Embryonic facial prominence (tissue), 1 donor: ENCODE data around the gene MREG.
"Not testable (repeated sequence)": the region's sequence is repeated elsewhere in the genome, so short reads cannot be mapped to it uniquely, and the experiment has no call there.

Source experiments
- DNase-seq: peaks from one replicate; pipeline ENCODE4 v3.0.0-alpha.2; 2016; ENCODE audit errors: extremely low spot score

Gene MREG

DNA sequence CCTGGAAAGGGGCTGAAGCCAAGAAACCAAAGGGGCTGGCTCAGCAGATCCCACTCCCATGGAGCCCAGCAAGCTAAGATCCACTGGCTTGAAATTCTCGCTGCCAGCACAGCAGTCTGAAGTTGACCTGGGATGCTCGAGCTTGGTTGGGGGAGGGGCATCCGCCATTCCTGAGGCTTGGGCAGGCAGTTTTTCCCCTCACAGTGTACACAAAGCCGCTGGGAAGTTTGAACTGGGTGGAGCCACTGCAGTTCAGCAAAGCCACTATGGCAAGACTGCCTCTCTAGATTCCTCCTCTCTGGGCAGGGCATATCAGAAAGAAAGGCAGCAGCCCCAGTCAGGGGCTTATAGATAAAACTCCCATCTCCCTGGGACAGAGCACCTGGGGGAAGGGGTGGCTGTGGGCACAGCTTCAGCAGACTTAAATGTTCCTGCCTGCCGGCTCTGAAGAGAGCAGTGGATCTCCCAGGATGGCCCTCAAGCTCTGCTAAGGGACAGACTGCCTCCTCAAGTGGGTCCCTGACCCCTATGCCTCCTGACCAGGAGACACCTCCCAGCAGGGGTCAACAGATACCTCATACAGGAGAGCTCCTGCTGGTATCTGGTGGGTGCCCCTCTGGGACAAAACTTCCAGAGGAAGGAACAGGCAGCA lies 24.7 kb downstream of the MREG start:
- not testable (repeated sequence) for DNase-seq

- DNase-seq = no peak
Observed at GRCh38 chr2:215985257-215985656, 28.1 kb downstream of the MREG start.

GRCh38 chr2:215984661-215985060 lies 28.7 kb downstream of the MREG start:
- no peak for DNase-seq

- DNase-seq = no peak
Observed at GRCh38 chr2:215983581-215984351, 29.6 kb downstream of the MREG start.

DNA sequence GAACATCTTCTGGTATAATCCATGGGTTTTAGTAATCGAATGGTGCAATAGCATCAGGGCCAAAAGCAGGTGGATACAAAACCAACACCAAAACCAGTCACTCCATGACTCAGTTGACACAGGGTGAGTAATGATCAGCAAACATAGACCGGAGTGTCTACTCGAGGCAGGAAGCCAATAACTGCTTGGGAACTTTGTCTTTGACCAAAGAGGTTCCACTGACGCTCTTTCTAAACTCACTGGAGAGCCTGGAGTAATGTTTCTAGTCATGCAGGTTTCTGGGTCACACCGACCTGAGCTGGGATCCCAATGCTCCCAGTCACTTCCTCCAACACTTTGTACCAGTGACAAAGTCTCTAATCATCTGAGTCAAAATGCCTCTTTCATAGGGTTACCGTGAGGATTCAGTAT lies 30.9 kb downstream of the MREG start:
- DNase-seq = no peak

DNA sequence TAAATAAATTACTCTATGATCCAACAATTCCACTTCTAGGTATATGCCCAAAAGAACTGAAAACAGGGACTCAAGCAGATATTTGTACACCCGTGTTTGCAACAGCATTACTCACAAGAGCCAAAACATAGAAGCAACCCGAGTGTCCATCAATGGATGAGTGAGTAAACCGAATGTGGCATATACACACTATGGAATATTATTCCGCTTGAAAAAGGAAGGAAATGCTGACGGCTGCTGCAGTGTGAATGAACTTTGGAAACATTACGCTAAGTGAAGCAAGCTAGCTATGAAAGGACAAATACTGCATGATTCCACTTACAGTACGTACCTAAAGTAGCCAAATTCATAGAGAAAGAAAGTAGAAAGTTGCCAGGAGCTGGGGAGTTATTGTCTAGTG lies 32.2 kb downstream of the MREG start:
- DNase-seq = no peak

- no peak for DNase-seq
Observed at GRCh38 chr2:215979620-215980019, 33.7 kb downstream of the MREG start.

DNA sequence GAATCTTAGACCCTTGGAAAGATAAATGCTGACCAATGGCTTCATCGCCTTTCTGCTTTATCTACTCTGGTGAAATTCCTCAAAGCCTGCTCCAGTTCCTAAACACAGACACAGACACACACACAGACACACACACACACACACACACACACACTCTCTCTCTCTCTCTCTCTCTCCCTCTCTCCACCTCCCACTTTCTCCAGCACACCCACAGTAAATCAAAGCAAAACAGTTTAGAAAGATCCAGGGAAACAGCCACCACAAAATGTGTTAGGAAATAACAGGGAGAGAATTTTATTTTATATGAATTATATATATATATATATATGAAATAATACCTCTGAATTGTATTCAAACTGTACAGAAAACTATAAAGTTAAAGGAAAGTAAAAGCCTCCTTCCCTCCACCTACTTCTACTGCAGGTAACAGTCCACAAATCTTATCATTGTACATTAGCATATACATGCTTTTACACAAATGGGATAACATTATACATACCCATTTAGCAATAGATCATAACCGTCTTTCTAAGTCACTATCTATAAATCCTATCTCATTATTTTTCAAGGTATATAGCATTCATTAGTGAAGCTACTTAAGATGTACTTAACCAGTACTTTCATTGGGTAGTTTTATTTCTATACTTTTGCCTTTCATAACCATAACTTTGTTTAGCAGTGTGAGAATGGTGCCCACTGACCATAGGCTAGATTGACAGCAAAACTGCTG lies 38.5 kb downstream of the MREG start:
- no peak for DNase-seq

DNA sequence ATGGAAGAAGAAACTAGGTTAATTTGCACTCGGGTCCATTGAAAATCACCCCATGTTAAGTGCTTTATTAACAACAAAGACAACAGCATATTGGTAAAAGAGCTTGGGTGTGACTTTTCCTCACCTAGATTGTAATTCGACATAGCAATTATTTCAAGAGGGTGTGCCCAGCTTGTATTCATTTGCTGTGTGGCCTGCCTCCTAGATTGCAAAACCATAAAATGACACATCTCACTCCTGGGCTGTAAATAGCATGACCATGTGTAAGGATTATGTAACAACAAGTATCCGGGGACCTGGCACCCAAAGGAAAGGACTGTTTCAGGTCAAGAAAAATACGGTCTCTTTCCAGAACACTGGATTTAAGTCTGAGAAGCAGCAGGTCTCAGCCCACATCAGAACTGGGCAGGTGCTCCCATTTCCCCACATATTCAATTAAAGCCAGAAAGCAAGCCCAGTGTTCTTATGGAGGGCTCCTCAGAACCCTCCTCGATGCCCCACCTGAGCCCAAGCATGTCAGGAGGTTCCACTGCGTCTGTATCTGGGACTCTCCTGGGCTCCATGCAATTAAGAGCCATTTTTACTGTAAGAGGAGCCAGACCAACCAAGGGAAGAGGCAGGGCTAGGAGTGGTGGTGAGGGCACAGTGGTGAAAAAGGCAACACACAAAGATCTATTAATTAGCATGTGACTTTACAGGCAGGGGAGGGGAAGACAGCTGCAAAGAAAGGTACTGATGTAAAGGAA lies 39.2 kb downstream of the MREG start:
- DNase-seq = no peak

GRCh38 chr2:215973145-215973792 lies 40.1 kb downstream of the MREG start:
- DNase-seq = no peak

DNA sequence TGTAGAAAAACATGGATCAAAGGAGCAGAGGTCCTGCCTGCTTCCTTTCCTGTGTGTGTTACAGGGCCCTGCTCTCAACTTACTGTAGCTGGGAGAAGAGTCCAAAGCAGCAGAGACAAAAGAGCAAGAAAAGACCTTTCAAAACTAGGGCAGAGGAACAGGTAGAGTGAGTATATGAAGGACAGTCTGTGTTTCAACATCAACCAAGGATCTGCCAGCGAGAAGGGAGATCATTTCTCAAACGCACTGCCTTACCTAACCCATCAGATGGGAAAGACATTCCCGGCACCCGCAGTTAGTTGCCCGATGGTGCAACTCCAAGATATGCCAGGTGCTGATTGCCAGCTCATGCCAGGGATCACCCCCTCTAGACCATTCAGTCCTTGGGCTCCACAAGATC lies 41.7 kb downstream of the MREG start:
- DNase-seq = no peak

GRCh38 chr2:215970894-215971293 lies 42.5 kb downstream of the MREG start:
- not testable (repeated sequence) for DNase-seq

DNA sequence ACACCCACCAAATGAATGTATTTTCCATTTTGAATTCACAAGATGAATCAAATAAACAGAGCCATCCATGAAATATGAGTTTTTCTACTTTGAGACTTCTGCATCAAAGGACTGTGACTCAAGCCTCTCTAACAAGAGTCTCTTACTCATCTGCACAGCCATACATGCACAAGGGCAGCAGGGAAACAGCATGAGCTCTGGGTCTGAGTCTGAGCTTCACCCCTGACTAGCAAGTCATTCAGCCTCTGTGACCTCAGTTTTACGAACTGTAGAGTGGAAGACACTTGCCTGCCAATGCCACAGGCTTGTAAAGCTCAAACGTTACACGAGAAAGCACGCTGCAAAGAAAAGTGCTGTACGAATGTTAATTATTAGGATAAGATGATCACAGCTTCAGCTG lies 42.9 kb downstream of the MREG start:
- no peak for DNase-seq

- DNase-seq = no peak
Observed at GRCh38 chr2:215969131-215969841, 44.1 kb downstream of the MREG start.

- DNase-seq = no peak
Observed at GRCh38 chr2:215968499-215968898, 44.9 kb downstream of the MREG start.

DNA sequence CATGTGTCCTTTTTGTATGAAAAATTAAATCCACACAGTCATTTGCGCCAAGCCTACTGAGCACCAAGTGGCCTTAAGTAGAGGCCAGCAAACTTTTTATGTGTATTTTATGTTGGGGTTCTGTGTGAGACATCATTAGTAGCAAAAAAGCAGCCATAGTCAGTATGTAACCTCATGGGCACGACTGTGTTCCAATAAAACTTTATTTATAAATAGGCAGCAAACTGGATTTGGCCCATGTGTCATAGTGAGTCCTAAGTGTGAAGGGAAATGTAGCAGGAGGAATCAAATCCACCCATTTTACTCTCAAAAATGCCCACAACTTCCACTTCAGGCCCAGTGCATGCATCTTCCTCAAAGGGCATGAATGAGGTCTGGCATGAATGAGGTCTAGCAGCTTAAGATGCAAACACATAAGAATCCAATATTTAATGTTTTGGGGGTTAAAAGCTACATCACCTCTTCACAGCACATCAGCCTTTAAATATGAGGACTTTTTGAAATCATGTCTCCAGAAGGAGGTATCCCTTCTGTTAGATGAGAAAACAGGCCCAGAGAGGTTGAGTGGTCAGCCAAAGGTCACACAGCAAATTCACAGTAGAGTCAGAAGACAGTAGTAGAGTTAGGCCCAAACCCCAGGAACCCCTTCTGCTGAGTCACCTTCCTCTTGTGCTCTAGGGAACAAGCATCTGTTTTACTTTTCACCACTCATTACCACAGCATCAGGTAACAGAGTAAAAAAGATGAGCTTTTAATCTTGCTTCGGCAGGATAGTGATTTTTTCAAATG lies 45.6 kb downstream of the MREG start:
- DNase-seq = no peak

- no peak for DNase-seq
Observed at GRCh38 chr2:215966951-215967350, 46.4 kb downstream of the MREG start.

DNA sequence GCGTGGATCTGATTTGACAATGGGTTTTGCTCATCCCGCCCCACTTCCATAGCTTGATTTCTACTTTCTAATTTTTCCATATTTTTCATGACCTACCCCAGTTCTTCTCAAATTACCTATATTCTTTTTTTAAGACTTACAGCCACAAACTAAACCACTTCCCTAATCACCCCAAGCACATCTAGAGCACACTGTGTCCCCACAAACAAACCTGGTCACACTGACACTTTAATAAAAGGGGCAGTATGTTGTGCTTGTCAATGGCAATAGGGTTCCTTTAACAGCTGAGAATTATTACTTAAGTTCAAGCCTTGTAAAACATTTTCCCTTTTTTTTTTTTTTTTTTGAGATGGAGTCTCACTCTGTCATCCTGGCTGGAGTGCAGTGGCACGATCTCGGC lies 47.1 kb downstream of the MREG start:
- DNase-seq = no peak

GRCh38 chr2:215965532-215966165 lies 47.7 kb downstream of the MREG start:
- no peak for DNase-seq

DNA sequence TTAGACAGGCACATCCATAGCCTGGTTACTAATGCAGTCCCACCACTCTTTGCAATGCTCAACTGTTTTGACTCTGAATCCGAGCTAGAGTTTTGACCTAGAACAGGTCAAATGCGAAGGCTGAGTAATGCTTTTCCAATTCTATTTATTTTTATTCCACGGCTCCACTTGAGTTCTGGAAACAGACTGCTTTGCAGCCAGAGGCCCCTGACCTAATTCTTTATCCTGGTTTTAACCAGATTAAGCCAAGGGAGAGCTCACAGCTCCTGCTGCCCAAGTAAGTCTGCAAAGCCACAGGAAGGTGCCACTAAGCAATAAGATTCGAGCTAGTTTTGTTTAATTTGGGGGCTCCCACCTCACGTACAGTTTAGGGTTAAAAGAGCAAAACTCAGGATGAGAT lies 51.4 kb downstream of the MREG start:
- DNase-seq = no peak
